T-helper 1 cell treated with Interleukin-12 subunit alpha and Interleukin-12 subunit beta and Interleukin-4 antibody, amounts not matched to agents 30 μg/mL and 1 μg/mL, for 36 hours (primary cell): ENCODE data around the gene APEX1.
"Not testable (repeated sequence)": the region's sequence is repeated elsewhere in the genome, so short reads cannot be mapped to it uniquely, and the experiment has no call there.

Source experiments
- H3K27ac Mint-ChIP-seq: one replicate; pipeline ENCODE4 v1.8.0; 2021; ENCODE audit warnings: mild to moderate bottlenecking, mixed read lengths
- H3K27me3 Mint-ChIP-seq: one replicate; pipeline ENCODE4 v1.8.0; 2021; ENCODE audit warnings: low read depth, mixed read lengths
- H3K36me3 Mint-ChIP-seq: one replicate; pipeline ENCODE4 v1.8.0; 2021; ENCODE audit warnings: low read depth, mixed read lengths
- H3K4me1 Mint-ChIP-seq: one replicate; pipeline ENCODE4 v1.8.0; 2021; ENCODE audit warnings: low read depth, mixed read lengths
- H3K4me3 Mint-ChIP-seq: one replicate; pipeline ENCODE4 v1.8.0; 2021; ENCODE audit warnings: mild to moderate bottlenecking, moderate library complexity, mixed read lengths
- H3K9me3 Mint-ChIP-seq: one replicate; pipeline ENCODE4 v1.8.0; 2021; ENCODE audit warnings: mixed read lengths

Gene APEX1

DNA sequence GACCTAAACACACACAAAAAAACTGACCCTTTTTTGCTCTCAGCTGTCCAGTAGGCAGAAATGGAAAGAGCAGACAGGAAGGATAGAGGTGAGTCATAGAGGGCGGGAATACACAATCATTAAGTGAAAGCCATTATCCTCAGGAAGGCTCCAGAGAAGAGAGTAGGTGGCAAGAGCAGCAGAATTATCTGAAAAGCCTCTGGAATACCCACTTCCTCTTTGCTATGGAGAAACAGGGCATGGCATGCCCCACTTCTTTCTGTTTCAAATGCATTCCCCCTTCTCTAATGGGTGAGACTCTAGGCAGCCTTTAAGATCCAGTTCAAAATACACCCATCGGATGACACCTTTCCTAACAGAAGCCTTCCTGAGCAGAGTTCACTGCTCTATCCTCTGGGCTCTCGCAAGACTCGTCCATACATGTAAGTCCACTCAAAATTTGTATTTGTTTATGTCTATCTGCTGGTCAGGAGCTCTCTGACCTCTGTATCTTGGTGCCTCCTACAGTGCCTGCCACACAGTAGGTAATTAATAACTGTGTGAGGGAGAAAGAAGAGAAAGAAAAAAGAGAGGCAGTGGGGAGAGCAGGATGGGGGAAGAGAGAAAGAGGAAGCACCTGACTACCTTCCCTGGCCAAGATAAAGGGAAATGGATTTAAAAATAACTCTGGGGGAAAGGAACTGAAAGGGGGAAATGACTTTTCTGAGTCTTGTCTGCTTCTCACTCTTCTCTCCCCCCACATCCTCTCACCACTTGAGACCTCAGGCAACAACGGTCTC, 27.6 kb upstream of the APEX1 start:
- Mint-ChIP-seq H3K4me3 (peak overlapping the region; percentile 19), H3K36me3 (no peaks in the 10 kb centered on the region), H3K27me3 (no peaks in the 10 kb centered on the region), H3K4me1 (peaks cover 17% of the 10 kb centered on the region), H3K27ac (peak overlapping the region; percentile 66), H3K9me3 (no peaks in the 10 kb centered on the region)

DNA sequence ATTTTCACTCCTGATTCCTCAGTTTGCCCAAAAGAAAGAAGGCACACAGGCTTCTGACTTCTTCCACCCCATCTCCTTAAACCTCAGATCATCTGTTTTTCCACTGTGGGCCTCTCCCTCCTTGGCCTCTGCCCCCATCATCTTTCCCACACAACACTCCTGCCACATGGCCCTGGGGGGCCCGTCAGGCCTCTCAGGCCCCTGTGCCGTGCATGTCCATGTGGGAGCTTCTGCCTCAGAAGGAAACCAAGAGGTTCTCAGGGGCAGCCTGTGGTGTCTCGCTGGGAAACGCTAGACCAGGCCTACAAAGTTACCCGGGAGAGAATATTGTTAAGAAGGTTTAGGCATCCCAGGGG, 27.0 kb upstream of the APEX1 start:
- H3K4me1 Mint-ChIP-seq: peaks cover 17% of the 10 kb centered on the region

DNA sequence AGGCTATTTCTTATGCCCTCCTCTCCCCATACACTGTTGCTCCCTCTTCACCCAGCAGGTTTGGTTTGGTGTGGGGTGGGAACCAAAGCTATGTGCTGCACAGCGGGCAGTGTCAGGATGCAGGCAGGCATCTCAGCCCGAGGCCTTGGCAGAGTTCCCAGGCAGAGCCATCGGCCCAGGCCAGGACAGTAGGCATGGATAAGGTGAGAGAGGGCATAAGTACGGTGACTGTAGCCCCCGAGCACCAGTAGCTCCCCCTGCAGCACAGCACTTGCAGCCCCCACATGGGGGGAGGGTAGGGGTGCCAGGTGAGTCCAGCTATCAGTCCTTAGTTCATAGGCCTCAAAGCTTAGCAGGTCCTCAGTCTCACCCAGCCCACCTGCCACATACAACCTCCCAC, 26.2 kb upstream of the APEX1 start:
- Mint-ChIP-seq H3K4me3 (no peak overlapping the region), H3K36me3 (no peaks in the 10 kb centered on the region), H3K27ac (no peak overlapping the region), H3K27me3 (no peaks in the 10 kb centered on the region), H3K4me1 (peaks cover 17% of the 10 kb centered on the region), H3K9me3 (no peaks in the 10 kb centered on the region)

More for the DNA sequence above, 27.0 kb upstream of the APEX1 start:
- Mint-ChIP-seq H3K36me3 (no peaks in the 10 kb centered on the region), H3K4me3 (peak overlapping the region; percentile 19), H3K9me3 (no peaks in the 10 kb centered on the region), H3K27me3 (no peaks in the 10 kb centered on the region), H3K27ac (peak overlapping the region; percentile 66)

GRCh38 chr14:20429801-20430669, 25.0 kb upstream of the APEX1 start:
- Mint-ChIP-seq H3K27me3 (no peaks in the 10 kb centered on the region), H3K9me3 (no peaks in the 10 kb centered on the region), H3K36me3 (no peaks in the 10 kb centered on the region), H3K27ac (no peak overlapping the region), H3K4me3 (no peak overlapping the region), H3K4me1 (peaks cover 17% of the 10 kb centered on the region)

DNA sequence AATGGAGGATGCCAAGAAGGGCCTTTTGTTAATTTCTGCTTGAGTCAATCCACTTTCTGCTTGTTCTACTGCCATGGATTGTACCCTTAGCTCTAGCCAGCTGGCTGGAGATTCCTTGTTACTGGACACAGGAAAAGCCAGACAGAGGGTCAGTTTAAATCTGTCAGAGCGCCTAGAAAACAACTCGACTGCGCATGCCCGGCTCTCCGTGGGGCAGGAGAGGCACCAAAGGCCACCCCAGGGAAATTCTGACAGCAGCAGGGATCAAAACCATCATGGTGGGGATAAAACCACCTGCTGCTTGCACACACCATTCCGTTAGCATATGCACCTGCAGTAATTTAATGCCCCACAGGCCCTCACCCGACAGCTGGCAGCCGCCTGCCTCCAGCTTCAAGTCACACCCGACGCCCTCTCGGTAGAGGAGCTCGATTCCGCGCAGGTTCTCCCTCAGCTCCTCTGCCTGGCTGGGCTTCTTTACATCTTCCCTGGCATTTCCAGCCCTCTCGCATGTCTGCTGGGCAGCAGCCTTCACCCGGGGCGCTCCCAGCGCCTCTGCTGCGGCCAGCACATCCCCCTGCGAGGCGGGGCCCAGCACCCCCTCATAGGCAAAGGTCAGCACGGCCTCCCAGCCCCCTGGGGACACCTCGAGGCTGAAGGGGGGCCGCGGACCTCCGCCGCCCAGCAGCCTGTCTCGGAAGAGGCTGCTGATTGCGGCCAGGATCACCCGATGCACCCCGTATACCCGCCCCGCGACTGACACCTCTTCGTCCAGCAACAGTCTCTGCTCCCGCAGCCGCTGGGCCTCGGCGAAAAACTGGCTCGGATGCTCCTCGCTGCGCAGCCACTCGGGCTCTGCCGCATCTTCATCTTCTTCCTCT, 20.1 kb upstream of the APEX1 start:
- Mint-ChIP-seq H3K4me3 (no peak overlapping the region), H3K36me3 (no peaks in the 10 kb centered on the region), H3K27ac (no peak overlapping the region), H3K27me3 (no peaks in the 10 kb centered on the region), H3K4me1 (peaks cover 2% of the 10 kb centered on the region), H3K9me3 (no peaks in the 10 kb centered on the region)

DNA sequence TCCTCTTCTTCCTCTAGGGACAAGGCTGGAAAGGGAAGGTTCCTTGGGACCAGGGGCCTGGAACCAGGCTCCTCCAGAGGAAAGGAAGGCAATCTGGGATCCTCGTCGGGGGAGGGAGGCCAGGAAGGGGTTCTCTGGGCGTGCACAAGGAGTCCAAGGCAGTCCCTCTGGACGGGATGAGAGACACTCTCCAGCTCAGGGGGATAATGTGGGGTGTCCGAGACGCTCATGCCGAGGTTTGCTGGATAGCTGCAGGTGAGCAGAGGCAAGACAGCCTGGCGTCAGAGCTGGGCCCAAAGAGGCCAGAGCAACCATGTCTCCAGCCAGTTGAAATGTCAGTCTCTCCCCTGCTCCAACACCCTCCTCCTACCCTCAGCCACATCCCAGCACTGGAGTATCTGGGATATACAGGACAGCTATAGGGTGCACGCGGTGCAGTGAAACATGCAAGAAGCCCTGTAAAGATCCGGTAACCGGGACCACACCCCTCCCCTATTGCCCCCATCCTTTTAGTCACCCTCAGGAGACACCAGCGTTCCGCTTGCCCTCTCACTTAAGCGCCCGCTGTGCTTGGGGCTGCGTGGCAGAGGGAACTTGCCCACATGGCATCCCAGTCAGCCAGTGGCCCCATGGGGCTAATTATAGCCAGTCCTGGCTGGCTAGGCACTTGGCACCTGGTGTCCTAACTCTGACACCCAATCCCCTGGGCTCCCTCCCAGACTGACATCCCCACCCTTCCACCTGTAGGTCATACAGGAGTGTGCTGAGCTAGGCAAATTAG, 19.3 kb upstream of the APEX1 start, which contains the start of gene KLHL33:
KLHL33 (minus strand) TSS at position 585 of the 781 bp plus-strand sequence; CDS start at position 230, 355 bp downstream.
- Mint-ChIP-seq H3K36me3 (no peaks in the 10 kb centered on the region), H3K27ac (no peak within 1 kb of the TSS), H3K4me1 (peaks cover 6% of the 10 kb centered on the region), H3K9me3 (no peaks in the 10 kb centered on the region), H3K27me3 (no peaks in the 10 kb centered on the region), H3K4me3 (no peak within 1 kb of the TSS)

GRCh38 chr14:20436363-20436755, 18.7 kb upstream of the APEX1 start:
- no peaks in the 10 kb centered on the region for H3K27me3 Mint-ChIP-seq
- no peaks in the 10 kb centered on the region for H3K36me3 Mint-ChIP-seq
- peaks cover 10% of the 10 kb centered on the region for H3K4me1 Mint-ChIP-seq
- no peak overlapping the region for H3K4me3 Mint-ChIP-seq
- H3K27ac Mint-ChIP-seq: no peak overlapping the region
- no peaks in the 10 kb centered on the region for H3K9me3 Mint-ChIP-seq

DNA sequence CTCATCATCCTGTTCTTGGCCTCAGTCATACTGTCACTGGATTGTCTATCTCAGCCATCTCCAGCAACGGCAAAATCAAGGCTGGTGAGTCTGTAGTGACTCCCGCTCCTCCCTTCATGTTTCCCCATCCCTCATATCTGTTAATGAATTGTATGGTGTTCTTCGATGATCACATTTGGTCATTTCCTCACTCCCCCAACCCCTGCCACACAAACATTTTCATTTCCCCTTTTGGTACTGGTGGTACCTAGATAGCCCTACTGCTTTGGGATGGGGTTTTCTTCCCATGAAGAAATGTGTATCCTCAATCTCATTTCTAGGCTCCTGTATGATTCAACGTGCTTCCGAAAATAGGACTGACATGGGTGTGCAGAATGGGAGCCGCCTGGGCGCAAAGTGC, 16.4 kb upstream of the APEX1 start:
- H3K36me3 Mint-ChIP-seq: peaks cover 5% of the 10 kb centered on the region
- H3K9me3 Mint-ChIP-seq: no peaks in the 10 kb centered on the region
- no peaks in the 10 kb centered on the region for H3K27me3 Mint-ChIP-seq
- H3K4me1 Mint-ChIP-seq: peaks cover 17% of the 10 kb centered on the region
- no peak overlapping the region for H3K27ac Mint-ChIP-seq
- no peak overlapping the region for H3K4me3 Mint-ChIP-seq

DNA sequence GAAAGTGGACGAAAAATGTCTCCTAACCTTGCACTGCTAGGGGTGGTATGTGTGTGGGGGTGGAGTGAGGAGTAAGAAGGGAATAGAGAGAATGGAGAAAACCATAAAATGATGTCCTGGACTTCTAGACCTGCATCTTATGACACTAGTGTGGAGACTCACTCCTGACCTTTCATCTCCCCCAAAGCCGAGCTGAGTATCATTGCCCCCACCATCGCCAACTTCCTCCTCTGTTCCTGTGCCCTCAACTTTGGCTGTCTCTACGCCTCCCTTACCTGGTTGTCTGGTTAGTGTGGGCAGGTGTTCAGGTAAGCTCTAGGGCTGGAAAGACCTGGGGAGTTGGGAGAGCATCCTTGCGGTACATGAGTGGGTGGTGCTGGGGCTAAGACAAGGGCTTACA, 14.6 kb upstream of the APEX1 start:
- Mint-ChIP-seq H3K4me1 (peaks cover 17% of the 10 kb centered on the region), H3K9me3 (no peaks in the 10 kb centered on the region), H3K27ac (no peak overlapping the region), H3K4me3 (no peak overlapping the region), H3K36me3 (peaks cover 5% of the 10 kb centered on the region), H3K27me3 (no peaks in the 10 kb centered on the region)

GRCh38 chr14:20440882-20441281, 14.1 kb upstream of the APEX1 start:
- H3K4me1 Mint-ChIP-seq: peaks cover 17% of the 10 kb centered on the region
- H3K27me3 Mint-ChIP-seq: no peaks in the 10 kb centered on the region
- no peak overlapping the region for H3K4me3 Mint-ChIP-seq

DNA sequence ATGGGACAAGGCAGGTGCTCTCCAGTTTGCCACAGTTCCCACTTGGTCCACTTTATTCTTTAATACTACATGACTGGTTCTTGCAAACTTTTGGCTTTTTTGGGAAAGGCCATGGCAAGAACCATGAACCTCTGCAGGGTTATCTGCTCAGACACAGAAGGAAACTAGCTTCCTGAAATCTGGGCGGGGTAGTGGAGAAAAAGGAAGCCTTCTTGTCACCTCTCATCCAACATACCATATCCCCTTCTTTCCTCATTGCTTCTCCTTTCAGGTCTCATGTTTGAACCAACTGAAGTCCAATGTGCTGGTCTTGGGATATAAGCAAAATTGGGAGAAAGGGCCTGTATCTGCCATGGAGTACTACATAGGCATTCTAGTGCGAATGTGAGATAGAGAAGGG, 13.6 kb upstream of the APEX1 start:
- H3K27ac Mint-ChIP-seq: no peak overlapping the region
- H3K27me3 Mint-ChIP-seq: no peaks in the 10 kb centered on the region
- peaks cover 5% of the 10 kb centered on the region for H3K36me3 Mint-ChIP-seq
- peaks cover 17% of the 10 kb centered on the region for H3K4me1 Mint-ChIP-seq
- no peak overlapping the region for H3K4me3 Mint-ChIP-seq
- H3K9me3 Mint-ChIP-seq: no peaks in the 10 kb centered on the region

More at GRCh38 chr14:20440882-20441281, 14.1 kb upstream of the APEX1 start:
- Mint-ChIP-seq H3K9me3 (no peaks in the 10 kb centered on the region), H3K27ac (peak overlapping the region; percentile 14), H3K36me3 (peaks cover 5% of the 10 kb centered on the region)

- not testable (repeated sequence) for H3K27ac Mint-ChIP-seq, H3K27me3 Mint-ChIP-seq, H3K4me3 Mint-ChIP-seq, H3K9me3 Mint-ChIP-seq
- Mint-ChIP-seq H3K4me1 (peaks cover 17% of the 10 kb centered on the region), H3K36me3 (peaks cover 19% of the 10 kb centered on the region)
These were observed 11.4 kb upstream of the APEX1 start for GRCh38 chr14:20443650-20444049.

DNA sequence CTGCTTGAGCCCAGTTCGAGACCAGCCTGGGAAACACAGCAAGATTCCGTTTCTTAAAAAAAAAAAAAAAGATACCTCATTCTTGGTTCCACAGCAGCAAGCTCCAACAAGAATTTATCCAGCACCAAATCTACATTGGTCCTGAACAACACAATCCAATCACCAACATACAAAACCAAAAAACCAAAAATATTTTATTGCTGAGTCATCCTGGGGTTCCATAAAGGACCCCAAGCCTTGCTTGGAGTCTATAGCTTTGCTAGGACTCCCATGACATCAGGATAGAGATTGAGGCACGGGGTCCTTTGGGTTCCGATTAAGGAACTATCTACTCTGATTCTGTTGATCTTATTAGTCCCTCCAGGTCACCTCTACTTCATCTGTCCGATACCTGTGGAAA, 8.1 kb upstream of the APEX1 start:
- Mint-ChIP-seq H3K27ac (no peak overlapping the region), H3K4me1 (peaks cover 7% of the 10 kb centered on the region), H3K36me3 (peaks cover 32% of the 10 kb centered on the region), H3K9me3 (no peaks in the 10 kb centered on the region), H3K4me3 (no peak overlapping the region), H3K27me3 (no peaks in the 10 kb centered on the region)

GRCh38 chr14:20452831-20453230, 2.2 kb upstream of the APEX1 start:
- H3K4me3 Mint-ChIP-seq, H3K9me3 Mint-ChIP-seq, H3K27me3 Mint-ChIP-seq, H3K27ac Mint-ChIP-seq: not testable (repeated sequence)
- peaks cover 26% of the 10 kb centered on the region for H3K36me3 Mint-ChIP-seq
- peaks cover 11% of the 10 kb centered on the region for H3K4me1 Mint-ChIP-seq
